Globus pallidus (tissue), 1 donor: ENCODE measurements around the gene NUP93.
"Not testable (repeated sequence)": the region's sequence is repeated elsewhere in the genome, so short reads cannot be mapped to it uniquely, and the experiment has no call there.

Experiments
- DNase-seq: peaks from one replicate; pipeline ENCODE4 v3.0.0-alpha.2; 2015; ENCODE audit warnings: low spot score

Gene NUP93

GRCh38 chr16:56709443-56710040 lies 20.4 kb upstream of the NUP93 start:
- DNase-seq: no peak

- DNase-seq: no peak
These were observed 19.7 kb upstream of the NUP93 start for GRCh38 chr16:56710181-56710737.

- DNase-seq: no peak
These were observed 18.1 kb upstream of the NUP93 start for GRCh38 chr16:56711862-56712261.

- no peak for DNase-seq
These were observed 16.1 kb upstream of the NUP93 start for GRCh38 chr16:56713794-56714193.

GRCh38 chr16:56715126-56715525 lies 14.8 kb upstream of the NUP93 start:
- no peak for DNase-seq

GRCh38 chr16:56716761-56717160 lies 13.2 kb upstream of the NUP93 start:
- DNase-seq: no peak

GRCh38 chr16:56717532-56717931 lies 12.4 kb upstream of the NUP93 start:
- DNase-seq: not testable (repeated sequence)

GRCh38 chr16:56722200-56722842 lies 7.6 kb upstream of the NUP93 start:
- DNase-seq: no peak

GRCh38 chr16:56724191-56724590 lies 5.7 kb upstream of the NUP93 start:
- DNase-seq: no peak

- DNase-seq: no peak
These were observed 3.6 kb upstream of the NUP93 start for GRCh38 chr16:56726283-56726682.

- DNase-seq: no peak
These were observed 3.0 kb upstream of the NUP93 start for GRCh38 chr16:56726926-56727325.

- no peak for DNase-seq
These were observed 1.9 kb upstream of the NUP93 start for GRCh38 chr16:56728027-56728426.

GRCh38 chr16:56728980-56729734 lies 772 bp upstream of the NUP93 start:
- DNase-seq: no peak

- DNase-seq: no peak
These were observed 2.4 kb downstream of the NUP93 start for GRCh38 chr16:56732366-56732765.

GRCh38 chr16:56732832-56733231 lies 2.9 kb downstream of the NUP93 start:
- DNase-seq: no peak

- no peak for DNase-seq
These were observed 4.5 kb downstream of the NUP93 start for GRCh38 chr16:56734429-56734828.

- DNase-seq: no peak
These were observed 6.5 kb downstream of the NUP93 start for GRCh38 chr16:56736476-56736875.

GRCh38 chr16:56737539-56737938 lies 7.6 kb downstream of the NUP93 start:
- no peak for DNase-seq

GRCh38 chr16:56738221-56738620 lies 8.3 kb downstream of the NUP93 start:
- no peak for DNase-seq

- not testable (repeated sequence) for DNase-seq
These were observed 9.4 kb downstream of the NUP93 start for GRCh38 chr16:56739378-56739777.

GRCh38 chr16:56741399-56741798 lies 11.5 kb downstream of the NUP93 start:
- DNase-seq: no peak

GRCh38 chr16:56742030-56742984 lies 12.4 kb downstream of the NUP93 start:
- DNase-seq: no peak
